Prostate gland (tissue), 2 donors: Measurements from ENCODE around the gene PNKP. TPM values are rescaled to one million over a fixed set of nuclear protein-coding genes. Genes with fewer than 3 reads are reported as not detected.

Source experiments
- DNase-seq: peaks from one replicate; pipeline ENCODE4 v3.0.0-alpha.2; 2019; ENCODE audit warnings: low spot score
- H3K27ac ChIP-seq, 2 donors: fragments of 200-600 bp; sonication (generic); 2 replicates each; pipeline ENCODE4 v1.5.1; 2017 to 2019
- H3K27me3 ChIP-seq: fragments of 200-600 bp; sonication (generic); replicated peaks from 2 replicates; pipeline ENCODE4 v1.5.1; 2019; ENCODE audit not compliant: insufficient read depth
- H3K36me3 ChIP-seq, 2 donors: fragments of 200-600 bp; sonication (generic); 1 replicate in 1 of 2; 2 replicates in 1 of 2; pipeline versions ENCODE4 v1.5.1 to v1.8.1; 2017 to 2019
- H3K4me1 ChIP-seq: fragments of 200-600 bp; sonication (generic); replicated peaks from 2 replicates; pipeline ENCODE4 v1.5.1; 2019
- H3K4me3 ChIP-seq, 2 donors: fragments of 200-600 bp; sonication (generic); 2 replicates each; pipeline ENCODE4 v1.5.1; 2017 to 2019
- H3K9me3 ChIP-seq: fragments of 200-600 bp; sonication (generic); 2 replicates; pipeline ENCODE4 v1.5.1; 2017
- POLR2A ChIP-seq: fragments of 450-650 bp; IDR thresholded peaks from one replicate; pipeline ENCODE4 v1.6.1; 2016; ENCODE audit warnings: antibody characterized with exemption, mild to moderate bottlenecking
- POLR2AphosphoS5 ChIP-seq: sonication (generic); formaldehyde crosslinking; IDR thresholded peaks from one replicate; pipeline ENCODE4 v1.6.1; 2017; ENCODE audit warnings: antibody characterized with exemption
- WGBS: methylation state at CpG from one replicate; pipeline ENCODE4 v1.1.5; 2018; 5-methylcytosine and 5-hydroxymethylcytosine counted together
- intact Hi-C: fragments of 100-400 bp; cut with DNase I; formaldehyde crosslinking; loops from one replicate; pipeline ENCODE4 v1.14.2; 2022
- total RNA-seq, 2 donors: library from RNA; depleted of rRNA; stranded (reverse); fragments of >200 nt; gene quantifications; one replicate each; pipeline ENCODE4 v1.1.0, GENCODE V29; 2016
- TF ChIP-seq, protein P1 (sequence below), 4 experiments: fragments of 200-600 bp in 2 of 4; fragments of 450-650 bp in 2 of 4; sonication (generic) in 2 of 4; IDR thresholded peaks; 1 replicate in 3 of 4; 2 replicates in 1 of 4; pipeline ENCODE4 v1.5.1; 2016 to 2019; ENCODE audit warnings: antibody characterized with exemption in 4 of 4, mild to moderate bottlenecking in 2 of 4, moderate library complexity in 2 of 4

PNKP gene
- total RNA-seq, 2 donors from 2014 or later: 64.9 to 128 TPM

DNA sequence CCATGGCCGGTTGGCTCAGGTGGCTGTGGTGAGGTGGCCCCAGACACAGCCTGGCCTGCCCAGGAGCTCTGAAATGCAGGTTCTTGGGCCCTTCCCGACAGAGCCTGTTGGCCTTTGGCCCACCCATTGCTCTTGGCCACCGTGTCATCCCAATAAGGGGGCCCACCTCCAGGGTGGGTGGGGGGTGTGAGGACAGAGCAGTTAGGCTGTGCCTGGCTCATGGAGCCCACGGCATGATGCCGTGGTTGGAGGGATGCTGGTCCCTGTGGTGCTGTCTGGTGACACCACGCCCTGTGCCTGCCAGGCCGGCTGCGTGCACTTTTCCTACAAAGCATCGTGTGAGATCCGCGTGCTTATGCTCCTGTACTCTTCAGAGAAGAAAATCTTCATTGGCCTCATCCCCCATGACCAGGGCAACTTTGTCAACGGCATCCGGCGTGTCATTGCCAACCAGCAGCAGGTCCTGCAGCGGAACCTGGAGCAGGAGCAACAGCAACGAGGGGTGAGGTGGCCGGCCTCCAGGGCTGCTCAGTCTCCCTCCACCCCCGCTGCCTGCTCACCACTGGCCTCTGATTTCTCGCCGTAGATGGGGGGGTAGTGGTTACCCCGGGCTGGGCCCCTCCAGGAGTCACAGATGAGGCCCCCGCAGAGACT is 7.6 kb downstream of the PNKP start:
- H3K27me3 ChIP-seq: no peaks in the 10 kb centered on the region
- no peak for TF ChIP-seq POLR2AphosphoS5
- TF ChIP-seq POLR2A: no peak
- TF ChIP-seq, protein P1, sequence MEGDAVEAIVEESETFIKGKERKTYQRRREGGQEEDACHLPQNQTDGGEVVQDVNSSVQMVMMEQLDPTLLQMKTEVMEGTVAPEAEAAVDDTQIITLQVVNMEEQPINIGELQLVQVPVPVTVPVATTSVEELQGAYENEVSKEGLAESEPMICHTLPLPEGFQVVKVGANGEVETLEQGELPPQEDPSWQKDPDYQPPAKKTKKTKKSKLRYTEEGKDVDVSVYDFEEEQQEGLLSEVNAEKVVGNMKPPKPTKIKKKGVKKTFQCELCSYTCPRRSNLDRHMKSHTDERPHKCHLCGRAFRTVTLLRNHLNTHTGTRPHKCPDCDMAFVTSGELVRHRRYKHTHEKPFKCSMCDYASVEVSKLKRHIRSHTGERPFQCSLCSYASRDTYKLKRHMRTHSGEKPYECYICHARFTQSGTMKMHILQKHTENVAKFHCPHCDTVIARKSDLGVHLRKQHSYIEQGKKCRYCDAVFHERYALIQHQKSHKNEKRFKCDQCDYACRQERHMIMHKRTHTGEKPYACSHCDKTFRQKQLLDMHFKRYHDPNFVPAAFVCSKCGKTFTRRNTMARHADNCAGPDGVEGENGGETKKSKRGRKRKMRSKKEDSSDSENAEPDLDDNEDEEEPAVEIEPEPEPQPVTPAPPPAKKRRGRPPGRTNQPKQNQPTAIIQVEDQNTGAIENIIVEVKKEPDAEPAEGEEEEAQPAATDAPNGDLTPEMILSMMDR (IDR thresholded peaks at IDR 0.05): no peak
- H3K9me3 ChIP-seq: no peaks in the 10 kb centered on the region
- H3K36me3 ChIP-seq: peaks cover 2 to 41% of the 10 kb centered on the region in 2 donors
- intact Hi-C loops: no loop called here
- H3K27ac ChIP-seq: peak overlapping the region; percentile 81 to 93
- no peak for DNase-seq
- H3K4me1 ChIP-seq: peaks cover 4% of the 10 kb centered on the region
- H3K4me3 ChIP-seq: no peak overlapping the region
- WGBS: 74% methylated on average over 17 of the region's 22 CpGs

DNA sequence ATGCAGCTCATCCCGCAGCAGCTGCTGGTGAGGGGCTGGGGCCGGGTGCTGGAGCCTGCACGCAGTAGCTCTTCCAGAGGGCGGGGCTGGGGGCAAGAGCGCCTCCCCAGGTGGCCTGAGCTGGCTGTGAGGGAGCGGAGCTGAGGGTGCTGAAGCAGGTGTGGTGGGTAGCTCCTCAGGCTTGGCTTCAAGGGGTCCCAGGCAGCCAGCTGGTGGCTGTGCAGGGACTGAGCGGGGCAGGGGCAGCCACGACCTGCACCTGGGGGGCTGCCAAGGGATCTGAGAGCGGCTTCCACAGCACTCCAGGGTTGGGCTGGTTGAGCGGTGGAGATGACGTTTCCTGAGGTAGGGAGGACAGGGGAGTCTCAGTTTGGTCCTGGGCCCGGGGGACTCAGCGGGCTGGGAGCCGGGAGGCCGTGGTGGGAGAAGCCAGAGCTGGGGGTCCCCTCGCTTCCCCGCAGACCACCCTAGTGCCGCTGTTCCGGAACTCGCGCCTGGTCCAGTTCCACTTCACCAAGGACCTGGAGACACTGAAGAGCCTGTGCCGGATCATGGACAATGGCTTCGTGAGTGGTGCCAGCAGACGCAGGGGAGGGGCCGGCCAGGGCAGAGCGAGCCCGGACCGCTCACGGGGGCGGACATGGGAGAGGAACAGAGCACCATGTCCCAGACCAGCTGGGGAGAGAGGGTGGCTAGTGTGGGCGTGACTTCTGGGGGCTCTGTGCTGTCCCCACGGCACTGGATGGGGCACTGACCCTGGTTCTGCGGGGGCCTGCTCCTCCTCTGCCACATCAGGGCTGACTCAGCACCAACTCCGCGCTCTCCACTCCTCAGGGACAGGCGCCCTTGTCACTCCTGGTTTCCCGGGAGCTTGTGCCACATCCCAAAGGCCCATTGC is 9.0 kb downstream of the PNKP start:
- peak overlapping the region in 1 of 2 donors; percentile 23 for H3K27ac ChIP-seq
- H3K9me3 ChIP-seq: no peaks in the 10 kb centered on the region
- H3K4me3 ChIP-seq: no peak overlapping the region
- WGBS: 75% methylated on average over 31 of the region's 37 CpGs
- no peak for TF ChIP-seq POLR2A
- no peak for TF ChIP-seq POLR2AphosphoS5
- TF ChIP-seq, protein P1 (IDR thresholded peaks at IDR 0.05): no peak
- H3K27me3 ChIP-seq: no peaks in the 10 kb centered on the region
- no peak for DNase-seq
- intact Hi-C loops: no loop called here
- peaks cover 2 to 32% of the 10 kb centered on the region in 2 donors for H3K36me3 ChIP-seq
- peaks cover 4% of the 10 kb centered on the region for H3K4me1 ChIP-seq

DNA sequence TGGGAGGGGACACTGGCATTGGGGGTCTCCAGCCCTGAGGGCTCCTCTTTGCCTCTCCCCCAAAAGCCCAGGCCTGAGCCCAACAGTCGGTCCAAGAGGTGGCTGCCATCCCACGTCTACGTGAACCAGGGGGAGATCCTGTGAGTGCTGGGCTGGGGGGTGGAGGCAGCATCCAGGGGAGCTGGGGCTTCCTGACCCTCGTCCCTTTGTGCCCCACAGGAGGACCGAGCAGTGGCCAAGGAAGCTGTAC is 9.6 kb downstream of the PNKP start:
- DNase-seq: no peak
- peaks cover 4% of the 10 kb centered on the region for H3K4me1 ChIP-seq
- peaks cover 2 to 32% of the 10 kb centered on the region in 2 donors for H3K36me3 ChIP-seq
- H3K9me3 ChIP-seq: no peaks in the 10 kb centered on the region
- intact Hi-C loops: no loop called here
- TF ChIP-seq POLR2AphosphoS5: no peak
- no peak for TF ChIP-seq POLR2A
- TF ChIP-seq, protein P1 (IDR thresholded peaks at IDR 0.05): no peak
- no peaks in the 10 kb centered on the region for H3K27me3 ChIP-seq
- no peak overlapping the region for H3K4me3 ChIP-seq
- H3K27ac ChIP-seq: peak overlapping the region in 1 of 2 donors; percentile 23
- WGBS: 75% methylated on average over 5 of the region's 5 CpGs

DNA sequence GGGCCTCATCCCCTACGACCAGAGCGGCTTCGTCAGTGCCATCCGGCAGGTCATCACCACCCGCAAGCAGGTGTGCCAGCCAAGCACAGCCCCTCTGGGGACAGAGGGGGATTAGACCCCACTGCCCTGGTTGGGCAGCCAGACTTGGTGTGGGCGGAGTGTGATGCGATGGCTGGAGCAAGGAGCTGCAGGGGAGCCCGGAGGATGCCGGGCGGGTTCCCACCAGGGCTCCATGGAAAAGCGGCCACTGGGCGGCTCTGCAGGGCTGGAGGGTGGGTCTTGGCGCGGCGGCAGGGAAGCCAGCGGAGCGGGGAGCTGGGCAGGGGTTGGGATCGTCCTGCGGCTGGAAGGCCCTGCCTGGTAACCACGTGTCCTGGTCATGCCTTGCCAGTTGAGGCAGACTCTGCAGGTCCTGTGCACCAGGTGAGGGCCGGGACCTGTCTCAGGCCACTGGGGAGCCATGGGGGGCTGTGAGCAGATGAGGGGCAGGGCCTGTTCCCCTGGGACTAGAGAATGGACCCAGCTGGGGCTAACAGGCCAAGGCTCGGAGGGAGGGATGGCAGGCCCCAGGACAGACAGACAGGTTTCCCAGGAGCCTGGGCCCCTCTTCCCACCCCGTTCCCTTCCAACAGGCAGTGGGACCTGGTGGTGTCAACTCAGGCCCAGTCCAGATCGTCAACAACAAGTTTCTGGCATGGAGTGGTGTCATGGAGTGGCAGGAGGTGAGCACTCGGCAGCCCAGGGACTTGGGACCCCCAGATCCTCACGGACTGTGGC is 10.1 kb downstream of the PNKP start:
- Histone ChIP-seq H3K27me3 (no peaks in the 10 kb centered on the region), H3K4me1 (peaks cover 4% of the 10 kb centered on the region), H3K9me3 (no peaks in the 10 kb centered on the region), H3K27ac (peak overlapping the region in 1 of 2 donors; percentile 31), H3K4me3 (no peak overlapping the region), H3K36me3 (peaks cover 2 to 32% of the 10 kb centered on the region in 2 donors)
- no peak for TF ChIP-seq POLR2A
- TF ChIP-seq, protein P1 (IDR thresholded peaks at IDR 0.05): no peak
- TF ChIP-seq POLR2AphosphoS5: no peak
- 87% methylated on average over 26 of the region's 26 CpGs for WGBS
- intact Hi-C loops: no loop called here
- DNase-seq: no peak
